T-cell (primary cell): ENCODE measurements around the gene ARHGAP8. TPM values are rescaled to one million over a fixed set of nuclear protein-coding genes. Genes with fewer than 3 reads are reported as not detected.
"Not testable (repeated sequence)": the region's sequence is repeated elsewhere in the genome, so short reads cannot be mapped to it uniquely, and the experiment has no call there.

Experiments used
- ATAC-seq, 4 experiments: fragments of 200-7000 bp in 3 of 4; fragments of 150-1000 bp in 1 of 4; cut with Tn5 transposase; replicated peaks in 1 of 4; 1 replicate in 3 of 4; 2 replicates in 1 of 4; pipeline ENCODE4 v1.10.0; 2021; ENCODE audit warnings: moderate library complexity in 3 of 4, mild to moderate bottlenecking in 2 of 4, moderate number of reproducible peaks in 1 of 4
- CTCF ChIA-PET, 2 donors: fragments of 300-600 bp; sonication (Branson Sonifier 250); formaldehyde crosslinking; loops; one replicate each; lab custom pipeline; 2022; ENCODE audit warnings: antibody characterized with exemption in 2 of 2; lab: Charles Lee
- POLR2A ChIA-PET, 2 donors: fragments of 300-600 bp; sonication (Branson Sonifier 250); formaldehyde crosslinking; loops; one replicate each; lab custom pipeline; 2022; ENCODE audit warnings: antibody characterized with exemption in 2 of 2; lab: Charles Lee
- DNase-seq, 35 experiments: peaks; one replicate each; pipeline versions ENCODE4 v3.0.0 to v3.0.0-alpha.2; 2013 to 2023
- H3K27ac ChIP-seq: one replicate; pipeline ENCODE4 v1.5.1; 2013; ENCODE audit warnings: low read length
- H3K27me3 ChIP-seq, 2 experiments: replicated peaks in 1 of 2; 1 replicate in 1 of 2; 2 replicates in 1 of 2; pipeline versions ENCODE4 v1.6.1 to v1.7.0; 2013; ENCODE audit warnings: low read length in 1 of 2, mixed read lengths in 1 of 2; ENCODE audit not compliant: control insufficient read depth in 2 of 2, insufficient read depth in 2 of 2; ENCODE audit errors: extremely low read depth in 1 of 2
- H3K36me3 ChIP-seq, 2 donors: 1 replicate in 1 of 2; 2 replicates in 1 of 2; pipeline versions ENCODE4 v1.6.1 to v1.7.0; 2013; ENCODE audit warnings: low read length in 1 of 2; ENCODE audit not compliant: control insufficient read depth in 2 of 2, insufficient read depth in 1 of 2; ENCODE audit errors: extremely low read depth in 1 of 2
- H3K4me1 ChIP-seq, 2 experiments: 1 replicate in 1 of 2; 2 replicates in 1 of 2; pipeline versions ENCODE4 v1.6.1 to v1.7.0; 2013; ENCODE audit warnings: low read length in 2 of 2, mixed read lengths in 1 of 2; ENCODE audit not compliant: insufficient read depth in 2 of 2, control insufficient read depth in 1 of 2; ENCODE audit errors: extremely low read depth in 1 of 2
- H3K4me3 ChIP-seq, 2 donors: 1 replicate in 1 of 2; 2 replicates in 1 of 2; pipeline versions ENCODE4 v1.5.1 to v1.7.0; 2013; ENCODE audit warnings: mild to moderate bottlenecking in 2 of 2, low read length in 1 of 2, moderate library complexity in 1 of 2; ENCODE audit not compliant: control insufficient read depth in 1 of 2; ENCODE audit errors: extremely low read depth in 1 of 2
- H3K9me3 ChIP-seq: 2 replicates; pipeline ENCODE4 v1.7.0; 2013
- H3K27ac Mint-ChIP-seq, 2 donors: one replicate each; pipeline ENCODE4 v1.8.0; 2020 to 2021; ENCODE audit warnings: mild to moderate bottlenecking in 2 of 2, mixed read lengths in 2 of 2
- H3K27me3 Mint-ChIP-seq, 2 donors: one replicate each; pipeline ENCODE4 v1.8.0; 2021 to 2022; ENCODE audit warnings: mixed read lengths in 2 of 2
- H3K36me3 Mint-ChIP-seq: one replicate; pipeline ENCODE4 v1.8.0; 2021; ENCODE audit warnings: mixed read lengths
- H3K4me1 Mint-ChIP-seq, 3 donors: one replicate each; pipeline ENCODE4 v1.8.0; 2020 to 2022; ENCODE audit warnings: mixed read lengths in 3 of 3, mild to moderate bottlenecking in 1 of 3
- H3K4me3 Mint-ChIP-seq, 3 donors: one replicate each; pipeline ENCODE4 v1.8.0; 2020 to 2022; ENCODE audit warnings: mild to moderate bottlenecking in 3 of 3, mixed read lengths in 3 of 3, moderate library complexity in 3 of 3
- H3K9me3 Mint-ChIP-seq, 3 donors: one replicate each; pipeline ENCODE4 v1.8.0; 2020 to 2022; ENCODE audit warnings: mixed read lengths in 3 of 3
- WGBS: methylation state at CpG from one replicate; pipeline ENCODE4 v1.1.5; 2013; ENCODE audit warnings: missing lambda C conversion rate; ENCODE audit not compliant: insufficient coverage; 5-methylcytosine and 5-hydroxymethylcytosine counted together
- total RNA-seq, 35 experiments: library from RNA in 6 of 35; stranded (reverse) in 6 of 35; fragments of 120-200 nt in 1 of 35; gene quantifications; one replicate each; pipeline versions ENCODE4 v1.2.1 to v1.2.4 and lab custom pipeline; 2013 to 2026

ARHGAP8 gene
- total RNA-seq, 5 donors from 2014 or later (not counting 1 experiment from before 2014, with no cell fraction given) = 0.59 to 4.7 (median 2.0) TPM

GRCh38 chr22:44799077-44799945 lies 46.9 kb downstream of the ARHGAP8 start:
- Histone ChIP-seq H3K36me3 (no peaks in the 10 kb centered on the region), H3K4me1 (no peaks in the 10 kb centered on the region), H3K9me3 (no peaks in the 10 kb centered on the region), H3K27ac (no peak overlapping the region), H3K27me3 (peaks cover 0 to 30% of the 10 kb centered on the region in 2 experiments), H3K4me3 (no peak overlapping the region)
- H3K27ac Mint-ChIP-seq = no peak overlapping the region
- no peak for DNase-seq
- H3K27me3 Mint-ChIP-seq = peaks cover 4 to 11% of the 10 kb centered on the region in 2 donors
- no peak overlapping the region for H3K4me3 Mint-ChIP-seq
- no peaks in the 10 kb centered on the region for H3K4me1 Mint-ChIP-seq
- POLR2A ChIA-PET = no interaction called here
- ATAC-seq = no peak
- no peaks in the 10 kb centered on the region for H3K36me3 Mint-ChIP-seq
- CTCF ChIA-PET = interaction anchor here in 1 of 2 donors (0.6 kb wide), 1 partner anchor 375 kb away, joined by 5 read pairs; no protein-coding TSS in a partner anchor
- H3K9me3 Mint-ChIP-seq = no peaks in the 10 kb centered on the region
- 81% methylated on average over 16 of the region's 16 CpGs for WGBS

GRCh38 chr22:44799946-44800634 lies 47.7 kb downstream of the ARHGAP8 start:
- H3K4me3 ChIP-seq, DNase-seq, POLR2A ChIA-PET, H3K9me3 Mint-ChIP-seq, H3K27ac Mint-ChIP-seq, H3K36me3 ChIP-seq, ATAC-seq, H3K9me3 ChIP-seq, H3K4me1 Mint-ChIP-seq, H3K27ac ChIP-seq, H3K4me1 ChIP-seq, H3K36me3 Mint-ChIP-seq, H3K4me3 Mint-ChIP-seq, CTCF ChIA-PET: not testable (repeated sequence)
- peaks cover 0 to 36% of the 10 kb centered on the region in 2 experiments for H3K27me3 ChIP-seq
- peaks cover 7 to 18% of the 10 kb centered on the region in 2 donors for H3K27me3 Mint-ChIP-seq
- 80% methylated on average over 3 of the region's 17 CpGs for WGBS

GRCh38 chr22:44801476-44801875 lies 49.1 kb downstream of the ARHGAP8 start:
- 70% methylated on average over 10 of the region's 11 CpGs for WGBS
- Mint-ChIP-seq H3K4me3 (no peak overlapping the region), H3K27me3 (peaks cover 8 to 19% of the 10 kb centered on the region in 2 donors), H3K9me3 (no peaks in the 10 kb centered on the region), H3K27ac (no peak overlapping the region), H3K36me3 (no peaks in the 10 kb centered on the region), H3K4me1 (no peaks in the 10 kb centered on the region)
- DNase-seq (no peak), ATAC-seq (no peak)
- ChIA-PET CTCF (no interaction called here), POLR2A (no interaction called here)
- Histone ChIP-seq H3K36me3 (no peaks in the 10 kb centered on the region), H3K9me3 (no peaks in the 10 kb centered on the region), H3K27ac (no peak overlapping the region), H3K27me3 (peaks cover 0 to 30% of the 10 kb centered on the region in 2 experiments), H3K4me1 (no peaks in the 10 kb centered on the region), H3K4me3 (no peak overlapping the region)

GRCh38 chr22:44802071-44802700 lies 49.8 kb downstream of the ARHGAP8 start:
- H3K9me3 ChIP-seq = no peaks in the 10 kb centered on the region
- no peak overlapping the region for H3K27ac ChIP-seq
- peaks cover 0 to 30% of the 10 kb centered on the region in 2 experiments for H3K27me3 ChIP-seq
- Mint-ChIP-seq H3K4me3 (no peak overlapping the region), H3K36me3 (no peaks in the 10 kb centered on the region), H3K4me1 (no peaks in the 10 kb centered on the region), H3K27ac (no peak overlapping the region), H3K27me3 (peaks cover 8 to 21% of the 10 kb centered on the region in 2 donors), H3K9me3 (no peaks in the 10 kb centered on the region)
- H3K4me1 ChIP-seq = no peaks in the 10 kb centered on the region
- ATAC-seq = no peak
- H3K4me3 ChIP-seq = no peak overlapping the region
- ChIA-PET CTCF (interaction anchor here in 1 of 2 donors (0.6 kb wide), 1 partner anchor 118 kb away, joined by 4 read pairs; no protein-coding TSS in a partner anchor), POLR2A (no interaction called here)
- WGBS = 63% methylated on average over 14 of the region's 14 CpGs
- DNase-seq = no peak
- no peaks in the 10 kb centered on the region for H3K36me3 ChIP-seq

- Histone ChIP-seq H3K27ac (no peak overlapping the region), H3K4me3 (no peak overlapping the region), H3K27me3 (peaks cover 0 to 33% of the 10 kb centered on the region in 2 experiments), H3K9me3 (no peaks in the 10 kb centered on the region), H3K4me1 (no peaks in the 10 kb centered on the region), H3K36me3 (no peaks in the 10 kb centered on the region)
- ATAC-seq (no peak), DNase-seq (no peak)
- Mint-ChIP-seq H3K27me3 (peaks cover 8 to 22% of the 10 kb centered on the region in 2 donors), H3K27ac (no peak overlapping the region), H3K36me3 (no peaks in the 10 kb centered on the region), H3K4me3 (no peak overlapping the region), H3K9me3 (no peaks in the 10 kb centered on the region), H3K4me1 (peaks cover 0 to under 1% (median 0%) of the 10 kb centered on the region in 3 donors)
- ChIA-PET POLR2A (no interaction called here), CTCF (no interaction called here)
- 51% methylated on average over 4 of the region's 6 CpGs for WGBS
Observed at GRCh38 chr22:44802956-44803355, 50.6 kb downstream of the ARHGAP8 start.

- Histone ChIP-seq H3K27ac (no peak overlapping the region), H3K27me3 (peaks cover 0 to 28% of the 10 kb centered on the region in 2 experiments), H3K36me3 (no peaks in the 10 kb centered on the region), H3K4me3 (no peak overlapping the region), H3K9me3 (no peaks in the 10 kb centered on the region), H3K4me1 (no peaks in the 10 kb centered on the region)
- Mint-ChIP-seq H3K9me3 (no peaks in the 10 kb centered on the region), H3K36me3 (no peaks in the 10 kb centered on the region), H3K4me3 (no peak overlapping the region), H3K27me3 (peaks cover 8 to 22% of the 10 kb centered on the region in 2 donors), H3K27ac (no peak overlapping the region), H3K4me1 (peaks cover 0 to 5% (median 3%) of the 10 kb centered on the region in 3 donors)
- ATAC-seq = no peak
- CTCF ChIA-PET = no interaction called here
- POLR2A ChIA-PET = no interaction called here
- WGBS = 70% methylated on average over 7 of the region's 7 CpGs
- DNase-seq = no peak
Observed at GRCh38 chr22:44804327-44804726, 52.0 kb downstream of the ARHGAP8 start.
